Astrocyte of the spinal cord (primary cell): ENCODE measurements around the gene ASF1B.

Experiments
- DNase-seq: peaks from one replicate; pipeline ENCODE4 v3.0.0; 2011; ENCODE audit warnings: low read depth, low spot score
- H3K4me3 ChIP-seq: 2 replicates; pipeline ENCODE4 v1.5.1; 2011; ENCODE audit warnings: low read depth, mild to moderate bottlenecking, low read length, moderate library complexity
- CTCF ChIP-seq: IDR thresholded peaks from 2 replicates; pipeline ENCODE4 v1.5.1; 2012; ENCODE audit warnings: low read depth, mild to moderate bottlenecking, low read length, inconsistent platforms
- in situ Hi-C: cut with HindIII; loops from 2 replicates; pipeline ENCODE4 v1.10.0; 2017; ENCODE audit warnings: low sequenced_read_pairs

ASF1B gene

GRCh38 chr19:14160017-14160703 is 23.8 kb upstream of the ASF1B start:
- H3K4me3 ChIP-seq = no peak overlapping the region
- TF ChIP-seq CTCF = no peak
- in situ Hi-C loops = no loop called here
- no peak for DNase-seq

- no peak for DNase-seq
- in situ Hi-C loops = no loop called here
- H3K4me3 ChIP-seq = no peak overlapping the region
- TF ChIP-seq CTCF = no peak
Observed at GRCh38 chr19:14159059-14159458, 22.7 kb upstream of the ASF1B start.

GRCh38 chr19:14158276-14159023 is 22.1 kb upstream of the ASF1B start:
- TF ChIP-seq CTCF = no peak
- in situ Hi-C loops = no loop called here
- no peak overlapping the region for H3K4me3 ChIP-seq
- no peak for DNase-seq

GRCh38 chr19:14156971-14157717 is 20.8 kb upstream of the ASF1B start:
- TF ChIP-seq CTCF = no peak
- no peak overlapping the region for H3K4me3 ChIP-seq
- DNase-seq = no peak
- in situ Hi-C loops = no loop called here

GRCh38 chr19:14156122-14156521 is 19.7 kb upstream of the ASF1B start:
- H3K4me3 ChIP-seq = no peak overlapping the region

More at GRCh38 chr19:14156122-14156521, 19.7 kb upstream of the ASF1B start:
- TF ChIP-seq CTCF = no peak
- in situ Hi-C loops = no loop called here
- no peak for DNase-seq
